Tibial nerve (tissue), 4 donors: Measurements from ENCODE around the gene DUS3L. TPM values are rescaled to one million over a fixed set of nuclear protein-coding genes. Genes with fewer than 3 reads are reported as not detected.

Source experiments
- DNase-seq, 2 donors: peaks; one replicate each; pipeline ENCODE4 v3.0.0-alpha.2; 2019; ENCODE audit warnings: low spot score in 2 of 2
- H3K27ac ChIP-seq, 4 donors: fragments of 200-600 bp; sonication (generic) in 3 of 4; one replicate each; pipeline ENCODE4 v1.5.1; 2017 to 2019; ENCODE audit warnings: mild to moderate bottlenecking in 1 of 4
- H3K27me3 ChIP-seq, 2 donors: fragments of 200-600 bp; sonication (generic) in 1 of 2; one replicate each; pipeline versions ENCODE4 v1.5.1 to v1.6.0; 2017 to 2019
- H3K36me3 ChIP-seq, 3 donors: fragments of 200-600 bp; sonication (generic); one replicate each; pipeline ENCODE4 v1.5.1; 2018 to 2019
- H3K4me1 ChIP-seq, 4 donors: fragments of 200-600 bp; sonication (generic) in 3 of 4; one replicate each; pipeline ENCODE4 v1.5.1; 2017 to 2019
- H3K4me3 ChIP-seq, 4 donors: fragments of 200-600 bp; sonication (generic) in 3 of 4; one replicate each; pipeline ENCODE4 v1.5.1; 2017 to 2019; ENCODE audit warnings: mild to moderate bottlenecking in 1 of 4, moderate library complexity in 1 of 4
- H3K9me3 ChIP-seq, 4 donors: fragments of 200-600 bp; sonication (generic) in 3 of 4; one replicate each; pipeline ENCODE4 v1.5.1; 2017 to 2019
- EP300 ChIP-seq, 2 donors: sonication (generic); formaldehyde crosslinking; IDR thresholded peaks; one replicate each; pipeline ENCODE4 v1.6.1; 2017; ENCODE audit warnings: antibody characterized with exemption in 2 of 2, mild to moderate bottlenecking in 1 of 2
- POLR2A ChIP-seq, 2 donors: fragments of 450-650 bp; IDR thresholded peaks; one replicate each; pipeline ENCODE4 v1.6.1; 2017; ENCODE audit warnings: antibody characterized with exemption in 2 of 2, mild to moderate bottlenecking in 2 of 2, moderate library complexity in 2 of 2
- WGBS, 2 donors: methylation state at CpG; one replicate each; pipeline ENCODE4 v1.1.5; 2018; 5-methylcytosine and 5-hydroxymethylcytosine counted together
- total RNA-seq, 4 donors: library from RNA; depleted of rRNA; stranded (reverse); fragments of >200 nt; gene quantifications; one replicate each; pipeline ENCODE4 v1.1.0, GENCODE V29; 2016
- TF ChIP-seq, protein P1 (sequence below), 5 experiments: fragments of 200-600 bp in 3 of 5; fragments of 450-650 bp in 2 of 5; sonication (generic) in 3 of 5; IDR thresholded peaks; one replicate each; pipeline ENCODE4 v1.5.1; 2016 to 2019; ENCODE audit warnings: antibody characterized with exemption in 5 of 5, mild to moderate bottlenecking in 3 of 5, moderate library complexity in 2 of 5

Gene DUS3L
- total RNA-seq, 4 donors from 2014 or later, result 33.2 to 75.9 (median 54.2) TPM

DNA sequence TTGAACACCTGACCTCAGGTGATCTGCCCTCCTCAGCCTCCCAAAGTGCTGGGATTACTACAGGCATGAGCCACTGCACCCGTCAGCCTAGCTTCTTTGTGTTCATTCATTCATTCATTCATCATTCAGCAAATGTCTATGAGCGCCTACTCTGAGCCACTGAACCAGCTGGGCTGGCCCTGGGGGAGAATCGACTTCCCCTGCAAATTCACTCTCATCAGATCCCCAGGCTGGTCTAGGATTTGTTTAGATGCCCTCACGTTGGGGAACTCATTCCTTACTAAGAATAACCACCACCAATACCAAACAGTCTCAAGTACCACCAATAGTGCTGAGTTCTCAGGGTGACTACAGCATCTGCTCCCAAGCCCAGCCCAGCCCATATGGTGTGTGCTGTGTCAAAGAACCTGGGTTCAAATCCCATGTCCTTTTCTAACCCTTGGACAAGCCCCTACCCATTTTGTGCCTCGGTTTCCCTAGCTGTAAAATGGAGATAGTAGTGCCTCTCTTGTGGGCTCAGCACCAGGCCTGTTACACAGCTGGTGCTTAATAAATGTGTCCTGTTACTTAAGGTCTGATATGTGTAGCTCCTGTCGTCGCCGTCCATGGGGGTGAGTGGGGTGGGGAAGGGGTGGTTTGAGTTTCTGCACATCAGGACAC lies 30.7 kb upstream of the DUS3L start:
- Histone ChIP-seq H3K36me3 (no peaks in the 10 kb centered on the region), H3K27ac (no peak overlapping the region), H3K9me3 (no peaks in the 10 kb centered on the region), H3K4me1 (no peaks in the 10 kb centered on the region), H3K27me3 (peaks cover 0 to 38% of the 10 kb centered on the region in 2 donors), H3K4me3 (no peak overlapping the region)
- TF ChIP-seq POLR2A (IDR thresholded peaks at IDR 0.05) (no peak), EP300 (IDR thresholded peaks at IDR 0.05) (no peak)
- TF ChIP-seq, protein P1, sequence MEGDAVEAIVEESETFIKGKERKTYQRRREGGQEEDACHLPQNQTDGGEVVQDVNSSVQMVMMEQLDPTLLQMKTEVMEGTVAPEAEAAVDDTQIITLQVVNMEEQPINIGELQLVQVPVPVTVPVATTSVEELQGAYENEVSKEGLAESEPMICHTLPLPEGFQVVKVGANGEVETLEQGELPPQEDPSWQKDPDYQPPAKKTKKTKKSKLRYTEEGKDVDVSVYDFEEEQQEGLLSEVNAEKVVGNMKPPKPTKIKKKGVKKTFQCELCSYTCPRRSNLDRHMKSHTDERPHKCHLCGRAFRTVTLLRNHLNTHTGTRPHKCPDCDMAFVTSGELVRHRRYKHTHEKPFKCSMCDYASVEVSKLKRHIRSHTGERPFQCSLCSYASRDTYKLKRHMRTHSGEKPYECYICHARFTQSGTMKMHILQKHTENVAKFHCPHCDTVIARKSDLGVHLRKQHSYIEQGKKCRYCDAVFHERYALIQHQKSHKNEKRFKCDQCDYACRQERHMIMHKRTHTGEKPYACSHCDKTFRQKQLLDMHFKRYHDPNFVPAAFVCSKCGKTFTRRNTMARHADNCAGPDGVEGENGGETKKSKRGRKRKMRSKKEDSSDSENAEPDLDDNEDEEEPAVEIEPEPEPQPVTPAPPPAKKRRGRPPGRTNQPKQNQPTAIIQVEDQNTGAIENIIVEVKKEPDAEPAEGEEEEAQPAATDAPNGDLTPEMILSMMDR (IDR thresholded peaks at IDR 0.05), result no peak
- no peak for DNase-seq
- WGBS, 2 donors, result 60 to 62% methylated on average over 8 of the region's 8 CpGs

DNA sequence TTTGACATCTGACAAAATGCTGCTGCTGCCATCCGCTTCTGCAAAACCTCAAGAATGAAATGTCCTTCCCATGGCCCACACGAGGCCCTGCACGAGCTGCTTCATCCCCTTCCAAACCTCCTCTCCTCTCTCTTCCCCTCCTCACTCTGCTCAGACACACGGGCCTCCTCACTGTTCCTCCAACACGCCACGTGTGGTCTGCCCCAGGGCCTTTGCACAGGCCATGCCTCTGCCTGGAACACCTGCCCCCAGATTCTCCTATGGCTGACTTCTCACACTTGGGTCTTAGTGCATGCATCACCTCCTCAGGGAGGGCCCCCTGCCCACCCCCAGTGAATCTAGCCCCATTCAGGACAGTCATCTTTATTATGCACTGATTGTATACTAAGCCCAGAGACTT lies 29.8 kb upstream of the DUS3L start:
- H3K27me3 ChIP-seq, result peaks cover 0 to 43% of the 10 kb centered on the region in 2 donors
- WGBS, 2 donors, result 53 to 63% methylated on average over 6 of the region's 6 CpGs
- no peaks in the 10 kb centered on the region for H3K9me3 ChIP-seq
- no peaks in the 10 kb centered on the region for H3K36me3 ChIP-seq
- H3K4me1 ChIP-seq, result no peaks in the 10 kb centered on the region
- DNase-seq, result no peak
- no peak for TF ChIP-seq POLR2A (IDR thresholded peaks at IDR 0.05)
- TF ChIP-seq, protein P1 (IDR thresholded peaks at IDR 0.05), result no peak
- no peak for TF ChIP-seq EP300 (IDR thresholded peaks at IDR 0.05)
- H3K4me3 ChIP-seq, result no peak overlapping the region
- H3K27ac ChIP-seq, result no peak overlapping the region

DNA sequence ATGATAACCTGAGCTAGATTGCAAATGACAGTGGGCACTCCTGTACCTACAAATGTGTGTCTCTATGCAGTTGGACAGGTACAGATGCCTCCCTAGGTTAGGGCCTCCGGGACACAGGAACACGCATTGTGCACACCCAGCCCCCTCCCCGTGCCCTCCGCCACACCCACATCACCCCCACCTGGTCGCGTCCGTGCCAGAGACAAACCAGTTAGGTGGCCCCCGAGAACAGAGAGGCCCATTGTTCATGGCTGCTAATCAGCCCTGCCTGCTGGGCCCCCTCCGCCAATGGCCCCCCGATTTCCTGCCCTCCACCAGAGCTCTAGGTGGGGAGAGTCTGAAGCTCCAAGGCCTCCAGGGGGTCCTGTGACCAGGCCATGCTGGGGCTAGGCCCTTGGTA lies 27.6 kb upstream of the DUS3L start:
- 36 to 58% methylated on average over 8 to 10 of the region's 10 CpGs for WGBS, 2 donors

DNA sequence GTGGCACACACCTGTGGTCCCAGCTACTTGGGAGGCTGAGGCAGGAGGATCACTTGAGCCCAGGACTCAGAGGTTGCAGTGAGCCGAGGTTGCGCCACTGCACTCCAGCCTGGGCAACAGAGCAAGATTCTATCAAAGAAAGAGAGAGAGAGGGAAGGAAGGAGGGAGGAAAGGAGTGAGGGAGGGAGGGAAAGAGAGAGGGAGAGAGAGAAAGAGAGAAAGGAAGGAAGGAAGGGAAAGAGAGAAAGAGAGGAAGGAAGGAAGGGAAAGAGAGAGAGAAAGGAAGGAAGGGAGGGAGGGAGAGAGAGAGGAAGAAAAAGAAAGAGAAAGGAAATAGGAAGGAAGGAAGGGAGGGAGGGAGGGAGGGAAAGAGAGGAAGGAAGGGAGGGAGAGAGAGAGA lies 26.3 kb upstream of the DUS3L start:
- 80 to 88% methylated on average over 2 of the region's 2 CpGs for WGBS, 2 donors
- Histone ChIP-seq H3K9me3 (no peaks in the 10 kb centered on the region), H3K4me3 (no peak overlapping the region), H3K27me3 (peaks cover 0 to 50% of the 10 kb centered on the region in 2 donors), H3K4me1 (no peaks in the 10 kb centered on the region), H3K36me3 (no peaks in the 10 kb centered on the region), H3K27ac (no peak overlapping the region)
- TF ChIP-seq, protein P1 (IDR thresholded peaks at IDR 0.05), result no peak
- TF ChIP-seq EP300 (IDR thresholded peaks at IDR 0.05), result no peak
- no peak for TF ChIP-seq POLR2A (IDR thresholded peaks at IDR 0.05)
- DNase-seq, result no peak

More for the DNA sequence above, 27.6 kb upstream of the DUS3L start:
- no peak overlapping the region for H3K4me3 ChIP-seq
- no peaks in the 10 kb centered on the region for H3K36me3 ChIP-seq
- no peak overlapping the region for H3K27ac ChIP-seq
- DNase-seq, result no peak
- H3K9me3 ChIP-seq, result no peaks in the 10 kb centered on the region
- peaks cover 0 to 56% of the 10 kb centered on the region in 2 donors for H3K27me3 ChIP-seq
- no peaks in the 10 kb centered on the region for H3K4me1 ChIP-seq
- TF ChIP-seq EP300 (IDR thresholded peaks at IDR 0.05) (no peak), POLR2A (IDR thresholded peaks at IDR 0.05) (no peak)
- TF ChIP-seq, protein P1 (IDR thresholded peaks at IDR 0.05), result no peak

DNA sequence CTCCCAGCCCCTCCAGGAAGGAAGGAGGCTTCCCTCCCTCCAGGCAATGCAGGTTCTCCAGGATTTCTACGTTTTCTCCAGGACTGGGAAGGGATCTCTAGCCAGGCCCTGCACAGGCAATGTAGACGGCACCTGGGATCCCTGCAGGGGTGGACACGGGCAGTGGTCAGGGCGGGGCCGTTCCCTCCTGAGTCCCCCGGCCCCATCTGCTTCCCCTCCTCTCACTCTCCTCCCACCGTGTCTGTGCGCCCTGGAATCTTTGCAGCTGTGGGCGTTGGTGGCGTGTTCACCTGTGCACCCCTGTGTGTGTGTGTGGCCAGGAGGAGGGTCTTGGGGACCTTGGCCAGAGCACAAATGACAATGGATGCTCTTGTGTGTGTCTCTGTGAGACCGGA lies 23.9 kb upstream of the DUS3L start:
- TF ChIP-seq, protein P1 (IDR thresholded peaks at IDR 0.05), result no peak
- TF ChIP-seq EP300 (IDR thresholded peaks at IDR 0.05) (no peak), POLR2A (IDR thresholded peaks at IDR 0.05) (no peak)
- no peaks in the 10 kb centered on the region for H3K9me3 ChIP-seq
- 44 to 55% methylated on average over 11 of the region's 11 CpGs for whole genome bisulfite sequencing, 2 donors
- H3K36me3 ChIP-seq, result no peaks in the 10 kb centered on the region
- no peak for DNase-seq
- H3K4me3 ChIP-seq, result no peak overlapping the region
- no peak overlapping the region for H3K27ac ChIP-seq
- peaks cover 0 to 46% of the 10 kb centered on the region in 2 donors for H3K27me3 ChIP-seq
- no peaks in the 10 kb centered on the region for H3K4me1 ChIP-seq
